ENCODE data around the gene MEIS2.

- TF ChIP-seq CTCF (IDR thresholded peaks at IDR 0.05; ENCODE audit: borderline replicate concordance, extremely low read depth, low read length, poor library complexity, severe bottlenecking) (no peak), EZH2 (IDR thresholded peaks at IDR 0.05; ENCODE audit: borderline replicate concordance, low read depth, low read length, severe bottlenecking) (no peak)
Observed at GRCh38 chr15:36898536-36899126, 201.7 kb downstream of the MEIS2 start.

Measured in DND-41 (cell line).